ENCODE results near the gene C11orf24. TPM values are rescaled to one million over a fixed set of nuclear protein-coding genes. Genes with fewer than 3 reads are reported as not detected.
A peak's percentile ranks its signal among the peaks of the same experiment; 100 is the strongest.

The C11orf24 gene
- total RNA-seq, 2 donors from 2014 or later = 24.7 to 28.4 TPM

- no peak for DNase-seq
- H3K27me3 Mint-ChIP-seq (ENCODE audit: low read depth) = peaks cover 10% of the 10 kb centered on the region
- no peaks in the 10 kb centered on the region for H3K9me3 Mint-ChIP-seq
- no peak overlapping the region for H3K27ac Mint-ChIP-seq
- no peaks in the 10 kb centered on the region for H3K36me3 Mint-ChIP-seq (ENCODE audit: insufficient read depth in 2 of 2)
- H3K4me3 Mint-ChIP-seq = no peak overlapping the region
- H3K4me1 Mint-ChIP-seq (ENCODE audit: low read depth) = no peaks in the 10 kb centered on the region
- no peak for ATAC-seq (replicated peaks in 1 of 2)
Observed at GRCh38 chr11:68242616-68243015, 29.2 kb downstream of the C11orf24 start.

DNA sequence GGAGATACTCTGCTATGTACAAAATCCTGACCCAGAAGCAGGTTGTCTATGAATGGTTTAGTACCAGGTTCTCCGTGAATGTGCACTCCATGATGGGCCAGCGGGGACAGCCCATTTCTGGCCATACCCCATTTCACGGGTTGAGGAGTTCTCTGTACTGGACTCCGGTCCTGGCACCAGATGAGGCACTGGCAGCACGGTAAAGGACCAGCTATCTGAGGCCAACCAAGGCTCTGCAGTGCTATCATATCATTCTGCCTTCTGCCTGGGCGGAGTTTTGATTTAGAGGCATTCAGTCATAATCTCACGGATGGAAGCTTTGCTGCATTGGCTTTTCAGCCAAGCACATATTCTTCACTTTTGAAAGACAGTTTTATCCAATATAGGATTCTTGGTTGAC lies 40.2 kb downstream of the C11orf24 start:
- H3K36me3 Mint-ChIP-seq (ENCODE audit: insufficient read depth in 2 of 2) = peaks cover 7 to 15% of the 10 kb centered on the region in 2 donors

GRCh38 chr11:68229601-68230000 lies 42.2 kb downstream of the C11orf24 start:
- Mint-ChIP-seq H3K27me3 (ENCODE audit: low read depth) (no peaks in the 10 kb centered on the region), H3K4me3 (no peak overlapping the region), H3K36me3 (ENCODE audit: insufficient read depth in 2 of 2) (peaks cover 7 to 15% of the 10 kb centered on the region in 2 donors), H3K27ac (no peak overlapping the region), H3K9me3 (peaks cover 7 to 8% of the 10 kb centered on the region in 2 donors), H3K4me1 (ENCODE audit: low read depth) (no peaks in the 10 kb centered on the region)
- ATAC-seq (replicated peaks in 1 of 2) (no peak), DNase-seq (no peak)

More for the DNA sequence above, 40.2 kb downstream of the C11orf24 start:
- H3K4me3 Mint-ChIP-seq = no peak overlapping the region
- H3K4me1 Mint-ChIP-seq (ENCODE audit: low read depth) = no peaks in the 10 kb centered on the region
- peaks cover 8% of the 10 kb centered on the region for H3K27me3 Mint-ChIP-seq (ENCODE audit: low read depth)
- ATAC-seq (replicated peaks in 1 of 2) = no peak
- H3K9me3 Mint-ChIP-seq = peaks cover 7 to 8% of the 10 kb centered on the region in 2 donors
- no peak for DNase-seq
- no peak overlapping the region for H3K27ac Mint-ChIP-seq

DNA sequence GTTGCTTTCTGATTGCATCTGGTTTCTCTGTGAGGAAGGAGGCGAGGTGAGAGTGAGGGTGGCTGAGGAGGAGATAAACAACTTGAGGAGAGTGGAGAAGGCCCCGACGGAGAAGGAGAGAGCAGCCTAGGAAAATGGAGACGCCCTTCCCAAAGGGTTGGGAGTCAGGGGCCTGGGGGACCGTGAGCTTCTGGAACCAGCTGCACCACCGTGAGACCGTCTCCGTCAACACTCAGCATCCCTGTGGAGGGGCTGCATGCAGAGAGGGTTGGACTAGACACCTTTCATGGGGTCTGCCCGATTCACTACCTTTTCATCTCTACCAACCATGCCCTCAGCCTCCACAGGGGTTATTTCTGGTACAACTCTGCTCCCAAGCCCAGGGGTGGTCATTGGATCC lies 45.4 kb downstream of the C11orf24 start:
- Mint-ChIP-seq H3K27ac (no peak overlapping the region), H3K4me3 (no peak overlapping the region), H3K9me3 (peaks cover 7 to 8% of the 10 kb centered on the region in 2 donors), H3K36me3 (ENCODE audit: insufficient read depth in 2 of 2) (peaks cover 7 to 15% of the 10 kb centered on the region in 2 donors), H3K4me1 (ENCODE audit: low read depth) (no peaks in the 10 kb centered on the region), H3K27me3 (ENCODE audit: low read depth) (peaks cover 6% of the 10 kb centered on the region)
- DNase-seq (no peak), ATAC-seq (replicated peaks in 1 of 2) (no peak)

DNA sequence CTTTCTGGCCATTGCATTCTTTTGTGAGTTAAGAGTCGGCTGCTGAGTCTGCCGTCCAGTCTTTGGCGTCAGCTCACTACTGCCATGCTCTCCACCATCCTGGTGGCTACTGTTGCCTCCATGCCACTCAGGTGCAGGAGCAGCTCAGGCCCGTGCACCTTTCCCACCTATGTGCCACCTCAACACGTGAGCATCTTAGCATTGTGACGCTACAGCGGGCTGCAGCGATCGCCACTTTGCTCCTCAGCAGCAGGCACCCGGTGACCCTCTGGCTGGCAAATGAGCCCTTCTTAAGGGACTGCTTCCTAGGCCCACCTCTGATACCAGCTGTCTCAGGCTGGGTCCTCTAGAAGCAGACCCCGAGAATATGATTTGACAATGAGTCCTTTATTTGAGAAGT lies 47.2 kb downstream of the C11orf24 start:
- Mint-ChIP-seq H3K4me1 (ENCODE audit: low read depth) (no peaks in the 10 kb centered on the region), H3K4me3 (no peak overlapping the region), H3K9me3 (peaks cover 6% of the 10 kb centered on the region in 2 donors), H3K27ac (no peak overlapping the region), H3K27me3 (ENCODE audit: low read depth) (peaks cover 6% of the 10 kb centered on the region), H3K36me3 (ENCODE audit: insufficient read depth in 2 of 2) (peaks cover 4 to 9% of the 10 kb centered on the region in 2 donors)
- DNase-seq = no peak
- ATAC-seq (replicated peaks in 1 of 2) = no peak

- DNase-seq (no peak), ATAC-seq (replicated peaks in 1 of 2) (no peak)
- no peaks in the 10 kb centered on the region for H3K36me3 Mint-ChIP-seq (ENCODE audit: insufficient read depth in 2 of 2)
- H3K9me3 Mint-ChIP-seq = peaks cover 0 to 2% of the 10 kb centered on the region in 2 donors
- no peak overlapping the region for H3K27ac Mint-ChIP-seq
- peaks cover 6% of the 10 kb centered on the region for H3K27me3 Mint-ChIP-seq (ENCODE audit: low read depth)
- H3K4me3 Mint-ChIP-seq = no peak overlapping the region
- H3K4me1 Mint-ChIP-seq (ENCODE audit: low read depth) = no peaks in the 10 kb centered on the region
Observed at GRCh38 chr11:68223275-68223674, 48.5 kb downstream of the C11orf24 start.

GRCh38 chr11:68221406-68221805 lies 50.4 kb downstream of the C11orf24 start:
- ATAC-seq (replicated peaks in 1 of 2) (no peak), DNase-seq (no peak)
- no peaks in the 10 kb centered on the region for H3K36me3 Mint-ChIP-seq (ENCODE audit: insufficient read depth in 2 of 2)
- H3K4me1 Mint-ChIP-seq (ENCODE audit: low read depth) = no peaks in the 10 kb centered on the region
- H3K9me3 Mint-ChIP-seq = no peaks in the 10 kb centered on the region
- H3K27ac Mint-ChIP-seq = no peak overlapping the region
- no peak overlapping the region for H3K4me3 Mint-ChIP-seq
- peaks cover 6% of the 10 kb centered on the region for H3K27me3 Mint-ChIP-seq (ENCODE audit: low read depth)

DNA sequence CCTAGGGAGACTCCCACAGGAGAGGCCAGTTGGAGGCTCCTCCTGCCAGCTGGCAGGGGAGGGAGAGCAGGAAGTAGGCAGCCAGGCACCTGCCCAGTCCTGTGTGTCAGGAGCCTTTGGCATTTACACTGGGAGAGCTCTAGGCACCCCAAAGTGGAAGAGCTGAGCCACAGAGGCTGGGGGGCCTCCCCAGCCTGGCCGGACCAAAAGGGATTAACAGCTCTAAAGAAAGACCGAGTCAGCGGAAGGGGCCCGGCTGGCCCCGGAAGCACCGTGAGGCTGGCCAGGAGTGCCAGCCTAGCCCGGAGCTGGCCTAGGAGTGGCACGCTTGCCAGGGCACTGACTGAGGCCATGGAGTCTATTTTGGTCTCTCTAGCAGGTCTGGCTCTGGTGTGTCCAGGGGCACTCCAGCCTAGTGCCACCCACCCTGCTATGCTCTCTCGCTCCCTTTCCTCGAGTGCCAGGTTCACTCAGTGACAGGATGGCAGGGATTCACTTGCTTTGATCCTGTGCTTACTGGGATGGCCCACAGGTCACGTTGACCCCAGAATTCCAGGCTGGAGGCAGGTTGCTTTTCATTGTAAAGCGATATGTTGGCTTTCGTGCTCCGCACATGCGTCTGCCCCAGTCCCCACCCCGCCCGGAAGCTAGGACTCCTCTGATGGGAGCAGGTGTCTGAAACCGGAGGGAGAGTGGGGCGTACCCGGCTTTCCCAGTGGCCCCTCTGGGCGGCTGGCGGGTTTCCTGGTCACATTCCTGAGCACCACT lies 55.4 kb downstream of the C11orf24 start:
- H3K9me3 Mint-ChIP-seq = no peaks in the 10 kb centered on the region
- H3K4me3 Mint-ChIP-seq = no peak overlapping the region
- H3K4me1 Mint-ChIP-seq (ENCODE audit: low read depth) = peaks cover 23% of the 10 kb centered on the region
- H3K36me3 Mint-ChIP-seq (ENCODE audit: insufficient read depth in 2 of 2) = peaks cover 2 to 5% of the 10 kb centered on the region in 2 donors
- peaks cover 11% of the 10 kb centered on the region for H3K27me3 Mint-ChIP-seq (ENCODE audit: low read depth)
- H3K27ac Mint-ChIP-seq = no peak overlapping the region
- no peak for DNase-seq
- no peak for ATAC-seq (replicated peaks in 1 of 2)

- peak overlapping the region; percentile 80 to 84 for H3K4me3 Mint-ChIP-seq
Observed at GRCh38 chr11:68215524-68216170, 56.1 kb downstream of the C11orf24 start.

DNA sequence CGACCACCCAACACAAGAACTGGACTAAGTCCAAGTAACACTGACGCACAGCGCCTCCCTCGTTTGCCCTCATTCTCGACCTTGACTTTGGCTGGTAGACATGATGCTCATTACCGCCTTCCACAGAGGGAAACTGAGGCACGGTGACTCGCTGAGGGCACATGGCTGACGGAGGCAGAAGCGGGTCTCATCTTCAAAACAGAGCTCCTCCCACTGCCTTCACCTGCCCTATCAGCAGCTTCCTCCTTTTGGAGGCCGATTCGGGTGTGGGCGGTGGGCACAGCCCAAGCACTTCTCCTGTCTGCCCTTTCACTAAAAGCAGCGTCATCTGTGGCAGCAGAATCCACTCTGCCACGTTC lies 56.7 kb downstream of the C11orf24 start:
- H3K4me3 Mint-ChIP-seq = peak overlapping the region; percentile 80 to 84
- H3K9me3 Mint-ChIP-seq = no peaks in the 10 kb centered on the region
- H3K27me3 Mint-ChIP-seq (ENCODE audit: low read depth) = peaks cover 11% of the 10 kb centered on the region
- peak overlapping the region; percentile 76 for H3K27ac Mint-ChIP-seq
- peaks cover 33% of the 10 kb centered on the region for H3K4me1 Mint-ChIP-seq (ENCODE audit: low read depth)
- DNase-seq (peak; percentile 41 to 59), ATAC-seq (replicated peaks in 1 of 2) (no peak)
- H3K36me3 Mint-ChIP-seq (ENCODE audit: insufficient read depth in 2 of 2) = peaks cover 2 to 5% of the 10 kb centered on the region in 2 donors

More at GRCh38 chr11:68215524-68216170, 56.1 kb downstream of the C11orf24 start:
- no peak for DNase-seq
- ATAC-seq (replicated peaks in 1 of 2) = no peak
- H3K9me3 Mint-ChIP-seq = no peaks in the 10 kb centered on the region
- H3K4me1 Mint-ChIP-seq (ENCODE audit: low read depth) = peaks cover 31% of the 10 kb centered on the region
- peaks cover 11% of the 10 kb centered on the region for H3K27me3 Mint-ChIP-seq (ENCODE audit: low read depth)
- no peak overlapping the region for H3K27ac Mint-ChIP-seq
- peaks cover 2 to 5% of the 10 kb centered on the region in 2 donors for H3K36me3 Mint-ChIP-seq (ENCODE audit: insufficient read depth in 2 of 2)

GRCh38 chr11:68214173-68215086 lies 57.3 kb downstream of the C11orf24 start:
- Mint-ChIP-seq H3K27me3 (ENCODE audit: low read depth) (peaks cover 11% of the 10 kb centered on the region), H3K4me3 (peak overlapping the region; percentile 80 to 84), H3K36me3 (ENCODE audit: insufficient read depth in 2 of 2) (peaks cover 2 to 5% of the 10 kb centered on the region in 2 donors), H3K27ac (peak overlapping the region; percentile 76), H3K4me1 (ENCODE audit: low read depth) (peaks cover 34% of the 10 kb centered on the region), H3K9me3 (no peaks in the 10 kb centered on the region)
- peak; percentile 10 to 29 for ATAC-seq (replicated peaks in 1 of 2)
- DNase-seq = peak; percentile 21 to 26

GRCh38 chr11:68213555-68214172 lies 58.1 kb downstream of the C11orf24 start:
- Mint-ChIP-seq H3K4me3 (peak overlapping the region; percentile 80 to 84), H3K36me3 (ENCODE audit: insufficient read depth in 2 of 2) (peaks cover 2 to 5% of the 10 kb centered on the region in 2 donors), H3K9me3 (no peaks in the 10 kb centered on the region), H3K27ac (no peak overlapping the region), H3K27me3 (ENCODE audit: low read depth) (peaks cover 11% of the 10 kb centered on the region), H3K4me1 (ENCODE audit: low read depth) (peaks cover 41% of the 10 kb centered on the region)
- DNase-seq (peak; percentile 85 to 86), ATAC-seq (replicated peaks in 1 of 2) (peak; percentile 69 to 70)
